Fibroblast of pulmonary artery (primary cell): ENCODE results near the gene LAMA1.
"Not testable (repeated sequence)": the region's sequence is repeated elsewhere in the genome, so short reads cannot be mapped to it uniquely, and the experiment has no call there.

Experiments used
- DNase-seq: peaks from one replicate; pipeline ENCODE4 v3.0.0-alpha.2; 2010; ENCODE audit warnings: low read depth
- H3K4me3 ChIP-seq: replicated peaks from 2 replicates; pipeline ENCODE4 v1.5.1; 2011; ENCODE audit warnings: low read depth, mild to moderate bottlenecking, control low read depth, low read length, moderate library complexity
- CTCF ChIP-seq: IDR thresholded peaks from 2 replicates; pipeline ENCODE4 v1.5.1; 2011; ENCODE audit warnings: mild to moderate bottlenecking, control low read depth, low read length, inconsistent platforms; ENCODE audit errors: missing control alignments

Gene LAMA1

DNA sequence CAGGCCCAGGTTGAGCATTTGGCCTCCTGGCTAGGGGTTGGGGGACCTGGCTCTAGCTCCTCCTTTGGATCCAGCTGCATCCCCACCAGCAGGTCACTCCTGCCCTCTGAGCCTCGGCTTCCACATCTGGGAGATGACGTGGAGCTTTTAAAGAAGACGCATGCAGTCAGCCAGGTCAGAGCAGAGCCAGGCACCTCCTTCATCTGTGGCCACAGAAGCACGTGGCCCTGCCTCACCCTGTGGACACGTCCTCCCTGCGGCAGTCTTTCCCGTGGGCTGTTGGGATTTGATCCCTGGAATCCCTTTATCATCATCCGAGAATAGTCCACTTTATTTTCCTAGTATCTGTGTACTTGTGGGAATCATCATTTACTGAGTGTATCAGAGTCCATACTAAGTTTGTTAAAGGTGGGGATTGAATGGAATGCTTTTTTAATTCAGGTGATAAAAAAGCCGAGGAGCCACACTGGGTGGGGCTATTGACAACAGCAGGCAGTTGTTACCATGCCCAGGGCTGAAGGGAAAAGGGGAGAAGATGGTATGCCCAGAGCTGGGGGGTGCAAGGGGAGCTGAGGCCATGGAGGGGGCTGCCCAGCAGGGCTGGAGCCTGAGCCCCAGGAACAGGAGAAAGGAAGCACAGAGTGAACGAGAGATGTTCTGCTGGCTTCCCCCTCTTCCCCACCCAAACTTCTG is 170.1 kb downstream of the LAMA1 start:
- no peak for DNase-seq
- H3K4me3 ChIP-seq, result no peak overlapping the region
- TF ChIP-seq CTCF, result no peak

GRCh38 chr18:6943143-6943542 is 174.5 kb downstream of the LAMA1 start:
- TF ChIP-seq CTCF, result no peak
- no peak overlapping the region for H3K4me3 ChIP-seq
- DNase-seq, result no peak

DNA sequence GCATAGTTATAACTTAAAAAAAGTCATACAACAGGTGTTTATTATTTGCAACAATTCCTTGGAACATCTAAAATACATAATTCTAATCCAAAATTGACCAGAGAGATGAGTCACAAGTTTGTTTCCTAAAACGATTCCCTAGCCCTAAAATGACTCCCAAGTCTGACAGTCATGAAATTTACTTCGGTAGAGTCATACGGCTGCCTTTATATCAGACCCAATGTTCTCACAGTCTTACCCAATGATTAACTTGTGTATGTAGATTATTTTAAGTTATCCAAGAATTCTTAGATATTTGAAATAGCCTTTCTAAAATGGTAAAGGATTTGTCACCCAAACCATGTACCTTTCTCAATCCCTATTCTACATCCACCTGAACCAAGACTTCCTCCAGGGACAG is 174.9 kb downstream of the LAMA1 start:
- no peak for DNase-seq
- no peak overlapping the region for H3K4me3 ChIP-seq
- no peak for TF ChIP-seq CTCF

DNA sequence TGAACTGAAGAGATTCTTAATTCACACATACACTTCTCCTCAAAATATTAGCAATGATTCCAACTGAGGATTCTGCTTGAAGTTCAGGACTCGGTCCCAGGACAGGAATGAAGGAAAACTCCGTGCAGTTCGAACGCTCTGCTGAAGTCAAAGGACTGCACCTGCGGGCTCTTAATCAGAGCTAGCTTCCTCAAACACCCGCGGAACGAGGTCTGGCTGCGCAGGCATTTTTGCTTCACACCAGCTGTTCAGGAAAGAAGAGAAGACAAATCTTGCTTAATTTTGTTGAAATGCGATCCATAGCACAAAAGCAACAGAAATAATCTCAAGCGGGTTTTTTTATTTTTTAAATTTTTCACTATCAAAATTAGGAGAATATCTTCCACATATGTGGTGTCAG is 175.6 kb downstream of the LAMA1 start:
- no peak for DNase-seq
- H3K4me3 ChIP-seq, result no peak overlapping the region
- no peak for TF ChIP-seq CTCF

GRCh38 chr18:6940451-6940850 is 177.1 kb downstream of the LAMA1 start:
- no peak for TF ChIP-seq CTCF
- H3K4me3 ChIP-seq, result no peak overlapping the region
- DNase-seq, result no peak

- TF ChIP-seq CTCF, result no peak
- no peak for DNase-seq
- no peak overlapping the region for H3K4me3 ChIP-seq
Observed at GRCh38 chr18:6939972-6940371, 177.6 kb downstream of the LAMA1 start.

- not testable (repeated sequence) for H3K4me3 ChIP-seq, DNase-seq
Observed at GRCh38 chr18:6938403-6938802, 179.2 kb downstream of the LAMA1 start.

DNA sequence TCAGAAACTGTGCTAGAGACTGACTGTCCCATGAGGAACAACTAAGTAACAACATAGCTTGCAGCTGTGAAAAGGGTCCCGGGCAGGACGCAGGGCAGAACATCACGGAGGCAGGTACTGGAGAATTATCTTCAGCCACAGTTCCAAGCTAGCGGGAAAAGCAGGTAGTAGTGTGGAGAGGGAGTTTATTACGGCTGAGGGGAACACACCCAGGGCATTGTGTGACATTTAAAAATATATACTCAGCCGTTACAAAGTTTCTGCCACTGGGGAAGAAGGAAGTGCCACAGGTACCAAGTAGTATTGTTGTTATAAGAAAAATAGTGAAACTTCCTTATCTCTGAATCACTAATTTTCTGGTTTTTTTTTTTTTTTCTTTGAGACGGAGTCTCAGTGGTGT is 179.6 kb downstream of the LAMA1 start:
- no peak for TF ChIP-seq CTCF
- no peak overlapping the region for H3K4me3 ChIP-seq
- no peak for DNase-seq
